ENCODE results near the gene PHTF2.

- TF ChIP-seq CTCF (conservative IDR thresholded peaks at IDR 0.05) (no peak), EZH2 (IDR thresholded peaks at IDR 0.05; ENCODE audit: low read depth) (no peak)
Measured at GRCh38 chr7:77995717-77996116, 197.1 kb downstream of the PHTF2 start.

Data from PC-9 (cell line).